Natural killer cell (primary cell): ENCODE results near the gene PINLYP. TPM values are rescaled to one million over a fixed set of nuclear protein-coding genes. Genes with fewer than 3 reads are reported as not detected.
"Not testable (repeated sequence)": the region's sequence is repeated elsewhere in the genome, so short reads cannot be mapped to it uniquely, and the experiment has no call there.

ENCODE experiments used
- ATAC-seq, 3 donors: fragments of 150-1000 bp in 2 of 3; fragments of 200-7000 bp in 1 of 3; cut with Tn5 transposase; 1 replicate in 1 of 3; 2 replicates in 2 of 3; pipeline ENCODE4 v1.10.0; 2021; ENCODE audit warnings: mild to moderate bottlenecking in 2 of 3, moderate library complexity in 2 of 3
- DNase-seq, 2 donors: peaks; one replicate each; pipeline versions ENCODE4 v3.0.0 to v3.0.0-alpha.2; 2013 to 2021; ENCODE audit warnings: mixed read lengths in 1 of 2
- H3K27ac ChIP-seq: one replicate; pipeline ENCODE4 v1.5.1; 2013; ENCODE audit warnings: mild to moderate bottlenecking, low read length
- H3K27me3 ChIP-seq: one replicate; pipeline ENCODE4 v1.6.1; 2013; ENCODE audit warnings: low read length; ENCODE audit not compliant: control insufficient read depth, insufficient read depth
- H3K36me3 ChIP-seq: one replicate; pipeline ENCODE4 v1.6.1; 2013; ENCODE audit warnings: low read length; ENCODE audit not compliant: control insufficient read depth, insufficient read depth
- H3K4me1 ChIP-seq: one replicate; pipeline ENCODE4 v1.6.1; 2013; ENCODE audit warnings: low read length; ENCODE audit not compliant: control insufficient read depth, insufficient read depth
- H3K4me3 ChIP-seq: one replicate; pipeline ENCODE4 v1.5.1; 2013; ENCODE audit warnings: low read length
- H3K9me3 ChIP-seq: one replicate; pipeline ENCODE4 v1.6.1; 2013; ENCODE audit warnings: low read length; ENCODE audit not compliant: control insufficient read depth, insufficient read depth
- H3K27ac Mint-ChIP-seq, 2 donors: one replicate each; pipeline ENCODE4 v1.8.0; 2022; ENCODE audit warnings: mild to moderate bottlenecking in 2 of 2, mixed read lengths in 2 of 2, moderate library complexity in 1 of 2
- H3K27me3 Mint-ChIP-seq, 2 donors: one replicate each; pipeline ENCODE4 v1.8.0; 2022; ENCODE audit warnings: low read depth in 2 of 2, mixed read lengths in 2 of 2
- H3K36me3 Mint-ChIP-seq: one replicate; pipeline ENCODE4 v1.8.0; 2022; ENCODE audit warnings: mixed read lengths
- H3K4me1 Mint-ChIP-seq, 2 donors: one replicate each; pipeline ENCODE4 v1.8.0; 2022; ENCODE audit warnings: mixed read lengths in 2 of 2
- H3K4me3 Mint-ChIP-seq: one replicate; pipeline ENCODE4 v1.8.0; 2022; ENCODE audit warnings: mild to moderate bottlenecking, moderate library complexity, mixed read lengths
- H3K9me3 Mint-ChIP-seq, 2 donors: one replicate each; pipeline ENCODE4 v1.8.0; 2022; ENCODE audit warnings: mixed read lengths in 2 of 2
- whole genome bisulfite sequencing: methylation state at CpG from one replicate; pipeline ENCODE4 v1.1.7; 2013; ENCODE audit warnings: missing lambda C conversion rate; ENCODE audit not compliant: insufficient coverage; 5-methylcytosine and 5-hydroxymethylcytosine counted together
- intact Hi-C: fragments of 100-400 bp; cut with micrococcal nuclease; formaldehyde crosslinking; loops from one replicate; pipeline ENCODE4 v1.14.2; 2022
- total RNA-seq, 4 donors: library from RNA; stranded (reverse); fragments of 120-200 nt in 1 of 4; gene quantifications; one replicate each; pipeline versions ENCODE4 v1.2.3 to v1.2.4, GENCODE V29; 2013 to 2022
- TF ChIP-seq, protein P1 (sequence below): fragments of 200-600 bp; IDR thresholded peaks from one replicate; pipeline ENCODE4 v1.8.0; 2022; ENCODE audit warnings: antibody characterized with exemption

The PINLYP gene
- total RNA-seq, 3 donors from 2014 or later (not counting 1 experiment from before 2014, with no cell fraction given), result 1.7 to 3.0 (median 2.4) TPM

DNA sequence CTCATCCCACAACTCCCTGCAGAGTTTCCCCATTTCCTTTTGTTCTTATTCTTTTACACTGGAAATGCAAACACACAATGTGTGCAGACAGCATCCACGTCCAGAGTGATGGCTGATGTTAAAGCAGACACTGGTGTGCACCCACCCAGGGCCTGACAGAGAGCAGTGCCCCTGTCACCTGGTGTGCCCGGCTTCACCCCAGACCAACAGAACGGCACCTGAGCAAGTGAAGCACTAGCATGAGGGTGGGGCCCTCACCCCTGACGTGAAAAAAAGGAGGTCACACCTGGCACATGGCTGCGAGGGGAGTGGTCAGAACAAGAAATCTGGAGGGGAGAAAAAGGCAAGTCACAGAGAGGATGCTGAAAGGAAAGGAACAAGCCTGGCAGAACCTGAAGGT, 30.3 kb upstream of the PINLYP start:
- Histone ChIP-seq H3K4me3 (no peak overlapping the region), H3K9me3 (no peaks in the 10 kb centered on the region), H3K4me1 (no peaks in the 10 kb centered on the region), H3K36me3 (peaks cover 33% of the 10 kb centered on the region), H3K27me3 (no peaks in the 10 kb centered on the region), H3K27ac (no peak overlapping the region)
- Mint-ChIP-seq H3K36me3 (no peaks in the 10 kb centered on the region), H3K9me3 (no peaks in the 10 kb centered on the region), H3K4me3 (no peak overlapping the region), H3K27ac (peak overlapping the region in 1 of 2 donors; percentile 19), H3K27me3 (no peaks in the 10 kb centered on the region), H3K4me1 (no peaks in the 10 kb centered on the region)
- TF ChIP-seq, protein P1, sequence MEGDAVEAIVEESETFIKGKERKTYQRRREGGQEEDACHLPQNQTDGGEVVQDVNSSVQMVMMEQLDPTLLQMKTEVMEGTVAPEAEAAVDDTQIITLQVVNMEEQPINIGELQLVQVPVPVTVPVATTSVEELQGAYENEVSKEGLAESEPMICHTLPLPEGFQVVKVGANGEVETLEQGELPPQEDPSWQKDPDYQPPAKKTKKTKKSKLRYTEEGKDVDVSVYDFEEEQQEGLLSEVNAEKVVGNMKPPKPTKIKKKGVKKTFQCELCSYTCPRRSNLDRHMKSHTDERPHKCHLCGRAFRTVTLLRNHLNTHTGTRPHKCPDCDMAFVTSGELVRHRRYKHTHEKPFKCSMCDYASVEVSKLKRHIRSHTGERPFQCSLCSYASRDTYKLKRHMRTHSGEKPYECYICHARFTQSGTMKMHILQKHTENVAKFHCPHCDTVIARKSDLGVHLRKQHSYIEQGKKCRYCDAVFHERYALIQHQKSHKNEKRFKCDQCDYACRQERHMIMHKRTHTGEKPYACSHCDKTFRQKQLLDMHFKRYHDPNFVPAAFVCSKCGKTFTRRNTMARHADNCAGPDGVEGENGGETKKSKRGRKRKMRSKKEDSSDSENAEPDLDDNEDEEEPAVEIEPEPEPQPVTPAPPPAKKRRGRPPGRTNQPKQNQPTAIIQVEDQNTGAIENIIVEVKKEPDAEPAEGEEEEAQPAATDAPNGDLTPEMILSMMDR, result no peak
- ATAC-seq, result no peak
- intact Hi-C loops, result no loop called here
- no peak for DNase-seq
- 93% methylated on average over 5 of the region's 5 CpGs for WGBS

DNA sequence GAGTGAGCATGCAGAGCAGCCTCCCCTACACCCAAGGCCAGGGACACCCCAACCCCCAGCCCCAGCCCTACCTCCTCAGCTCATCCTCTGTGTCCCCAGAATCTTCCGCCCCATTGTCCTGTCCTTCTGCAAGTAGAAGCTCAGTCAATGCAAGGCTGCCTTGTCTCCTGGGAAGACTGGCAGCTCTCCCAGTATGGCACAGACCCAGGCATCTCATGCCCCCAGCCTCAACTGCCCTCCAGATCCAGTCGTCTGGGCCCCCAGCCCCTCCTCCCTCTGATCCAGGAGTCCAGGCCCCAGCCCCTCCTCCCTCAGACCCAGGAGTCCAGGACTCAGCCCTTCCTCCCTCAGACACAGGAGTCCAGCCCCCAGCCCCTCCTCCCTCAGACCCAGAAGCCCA, 29.6 kb upstream of the PINLYP start:
- Mint-ChIP-seq H3K36me3 (no peaks in the 10 kb centered on the region), H3K27me3 (no peaks in the 10 kb centered on the region), H3K27ac (no peak overlapping the region), H3K9me3 (no peaks in the 10 kb centered on the region), H3K4me3 (no peak overlapping the region), H3K4me1 (no peaks in the 10 kb centered on the region)
- Histone ChIP-seq H3K36me3 (peaks cover 35% of the 10 kb centered on the region), H3K4me1 (no peaks in the 10 kb centered on the region), H3K27me3 (no peaks in the 10 kb centered on the region), H3K27ac (no peak overlapping the region), H3K4me3 (no peak overlapping the region), H3K9me3 (no peaks in the 10 kb centered on the region)
- DNase-seq (no peak), ATAC-seq (no peak)
- 96% methylated on average over 2 of the region's 2 CpGs for WGBS
- TF ChIP-seq, protein P1, result no peak
- intact Hi-C loops, result no loop called here

DNA sequence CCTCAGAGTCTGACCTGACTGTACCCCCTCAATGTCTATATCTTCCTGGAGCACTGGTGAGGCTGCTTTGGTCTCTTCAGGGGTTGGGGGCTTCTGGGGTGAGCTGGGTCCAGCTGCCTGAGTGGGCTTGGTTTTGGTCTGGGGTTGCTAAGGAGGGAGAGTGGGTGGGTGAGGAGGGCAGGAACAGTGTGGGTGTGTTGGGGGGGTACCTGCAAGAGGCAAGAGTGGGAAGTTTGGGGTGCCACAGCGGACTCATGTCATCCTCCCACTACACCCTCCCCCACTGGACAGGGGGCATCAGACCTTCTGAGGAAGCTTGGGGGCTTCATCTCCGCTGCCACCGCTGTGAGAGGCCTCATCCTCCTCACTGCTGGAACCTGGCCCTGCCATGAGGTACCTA, 29.0 kb upstream of the PINLYP start:
- Mint-ChIP-seq H3K9me3 (no peaks in the 10 kb centered on the region), H3K4me3 (no peak overlapping the region), H3K27me3 (no peaks in the 10 kb centered on the region), H3K4me1 (no peaks in the 10 kb centered on the region), H3K36me3 (no peaks in the 10 kb centered on the region), H3K27ac (no peak overlapping the region)
- H3K27me3 ChIP-seq, result no peaks in the 10 kb centered on the region
- intact Hi-C loops, result no loop called here
- H3K9me3 ChIP-seq, result no peaks in the 10 kb centered on the region
- TF ChIP-seq, protein P1, result no peak
- WGBS, result 100% methylated on average over 2 of the region's 3 CpGs
- no peaks in the 10 kb centered on the region for H3K4me1 ChIP-seq
- peaks cover 39% of the 10 kb centered on the region for H3K36me3 ChIP-seq
- DNase-seq (no peak), ATAC-seq (no peak)
- H3K27ac ChIP-seq, result no peak overlapping the region
- no peak overlapping the region for H3K4me3 ChIP-seq

DNA sequence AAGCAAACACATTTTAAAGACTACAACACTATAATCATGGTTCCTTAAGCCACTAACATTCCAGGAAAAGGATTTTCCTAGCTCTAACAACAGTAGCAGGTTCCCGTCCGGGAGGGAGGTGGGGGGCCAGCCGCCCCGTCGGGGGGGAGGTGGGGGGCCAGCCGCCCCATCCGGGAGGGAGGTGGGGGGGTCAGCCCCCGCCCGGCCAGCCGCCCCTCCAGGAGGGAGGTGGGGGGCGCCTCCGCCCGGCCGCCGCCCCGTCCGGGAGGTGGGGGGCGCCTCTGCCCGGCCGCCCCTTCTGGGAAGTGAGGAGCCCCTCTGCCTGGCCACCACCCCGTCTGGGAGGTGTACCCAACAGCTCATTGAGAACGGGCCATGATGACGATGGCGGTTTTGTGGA, 27.7 kb upstream of the PINLYP start:
- no CpG with 5 or more reads among the region's 24 CpGs for WGBS

More for the DNA sequence above, 27.7 kb upstream of the PINLYP start:
- H3K4me3 Mint-ChIP-seq, H3K4me1 ChIP-seq, H3K9me3 ChIP-seq, H3K27ac Mint-ChIP-seq, H3K4me1 Mint-ChIP-seq, ATAC-seq, H3K27me3 ChIP-seq, H3K27ac ChIP-seq, H3K36me3 Mint-ChIP-seq, H3K9me3 Mint-ChIP-seq, DNase-seq, H3K27me3 Mint-ChIP-seq, intact Hi-C loops, H3K4me3 ChIP-seq: not testable (repeated sequence)
- peaks cover 42% of the 10 kb centered on the region for H3K36me3 ChIP-seq
